IMR-90 (cell line): ENCODE results near the gene ZFX. TPM values are rescaled to one million over a fixed set of nuclear protein-coding genes. Genes with fewer than 3 reads are reported as not detected.

ENCODE experiments used
- ATAC-seq: fragments of 200-7000 bp; cut with Tn5 transposase; 2 replicates; pipeline ENCODE4 v1.9.1; 2020; ENCODE audit warnings: low read depth, mild to moderate bottlenecking, moderate library complexity
- BruUV-seq: library from RNA; stranded (reverse); fragments of 400-500 nt; replicated peaks from 2 replicates; lab custom pipeline; 2021; lab: Mats Ljungman, UMichigan
- CTCF ChIA-PET: fragments of 300-600 bp; formaldehyde crosslinking; extraction: SDS; loops from one replicate; lab custom pipeline; 2021; ENCODE audit warnings: antibody characterized with exemption; lab: Yijun Ruan, JAX
- POLR2A ChIA-PET: fragments of 300-600 bp; sonication (Branson Sonifier 250); formaldehyde crosslinking; loops from one replicate; lab custom pipeline; 2022; ENCODE audit warnings: antibody characterized with exemption; ENCODE audit not compliant: unreplicated experiment; lab: Charles Lee
- DNase-seq: peaks from one replicate; pipeline ENCODE4 v3.0.0; 2013
- H2AFZ ChIP-seq: replicated peaks from 2 replicates; pipeline ENCODE3; 2013; ENCODE audit warnings: low read length, mild to moderate bottlenecking; ENCODE audit not compliant: poor library complexity
- H2AK5ac ChIP-seq: 2 replicates; pipeline ENCODE4 v1.6.1; 2013; ENCODE audit warnings: low read depth, low read length, inconsistent platforms
- H2AK9ac ChIP-seq: replicated peaks from 2 replicates; pipeline ENCODE3; 2013; ENCODE audit warnings: mild to moderate bottlenecking, low read depth, low read length, moderate library complexity; ENCODE audit not compliant: poor library complexity
- H2BK120ac ChIP-seq: 2 replicates; pipeline ENCODE4 v1.6.1; 2013; ENCODE audit warnings: low read depth, low read length, inconsistent platforms
- H2BK15ac ChIP-seq: 3 replicates; pipeline ENCODE4 v1.6.1; 2013; ENCODE audit warnings: low read depth, low read length, inconsistent platforms
- H2BK20ac ChIP-seq: 2 replicates; pipeline ENCODE4 v1.6.1; 2013; ENCODE audit warnings: low read depth, mild to moderate bottlenecking, inconsistent platforms, low read length, moderate library complexity
- H2BK5ac ChIP-seq: 2 replicates; pipeline ENCODE4 v1.6.1; 2013; ENCODE audit warnings: mild to moderate bottlenecking, low read depth, low read length, inconsistent platforms; ENCODE audit not compliant: poor library complexity, severe bottlenecking
- H3K14ac ChIP-seq: replicated peaks from 2 replicates; pipeline ENCODE4 v1.6.1; 2013; ENCODE audit warnings: low read depth, low read length, inconsistent platforms
- H3K18ac ChIP-seq: 2 replicates; pipeline ENCODE4 v1.6.1; 2013; ENCODE audit warnings: low read depth, low read length, control low read depth
- H3K23ac ChIP-seq: 2 replicates; pipeline ENCODE4 v1.6.1; 2013; ENCODE audit warnings: low read depth, low read length, inconsistent platforms
- H3K27ac ChIP-seq: 2 replicates; pipeline ENCODE4 v1.5.1; 2013; ENCODE audit warnings: mild to moderate bottlenecking, control low read depth, low read length; ENCODE audit not compliant: insufficient read depth
- H3K27me3 ChIP-seq: 2 replicates; pipeline ENCODE4 v1.6.1; 2013; ENCODE audit warnings: low read length; ENCODE audit not compliant: control insufficient read depth, insufficient read depth
- H3K36me3 ChIP-seq: 2 replicates; pipeline ENCODE4 v1.6.1; 2013; ENCODE audit warnings: low read length, mixed read lengths; ENCODE audit not compliant: control insufficient read depth, insufficient read depth
- H3K4ac ChIP-seq: 2 replicates; pipeline ENCODE4 v1.6.1; 2013; ENCODE audit warnings: low read depth, low read length, inconsistent platforms
- H3K4me1 ChIP-seq: 2 replicates; pipeline ENCODE4 v1.6.1; 2013; ENCODE audit warnings: low read length, mixed read lengths; ENCODE audit not compliant: control insufficient read depth, insufficient read depth
- H3K4me2 ChIP-seq: 2 replicates; pipeline ENCODE4 v1.6.1; 2013; ENCODE audit warnings: low read depth, mild to moderate bottlenecking, control low read depth, low read length, moderate library complexity
- H3K4me3 ChIP-seq: 2 replicates; pipeline ENCODE4 v1.5.1; 2013; ENCODE audit warnings: low read depth, mild to moderate bottlenecking, control low read depth, low read length, moderate library complexity; ENCODE audit not compliant: insufficient read depth
- H3K56ac ChIP-seq: 2 replicates; pipeline ENCODE4 v1.6.1; 2013; ENCODE audit warnings: low read length, inconsistent platforms; ENCODE audit not compliant: insufficient read depth; ENCODE audit errors: extremely low read depth
- H3K79me1 ChIP-seq, 2 experiments: 2 replicates each; pipeline ENCODE4 v1.6.1; 2013; ENCODE audit warnings: low read length in 2 of 2, inconsistent platforms in 1 of 2, low read depth in 1 of 2
- H3K9ac ChIP-seq: 2 replicates; pipeline ENCODE4 v1.6.1; 2013; ENCODE audit warnings: low read depth, low read length, control low read depth
- H3K9me1 ChIP-seq: 2 replicates; pipeline ENCODE4 v1.6.1; 2013; ENCODE audit warnings: low read length, inconsistent platforms; ENCODE audit not compliant: insufficient read depth
- H3K9me3 ChIP-seq: 2 replicates; pipeline ENCODE4 v1.6.1; 2013; ENCODE audit warnings: low read length; ENCODE audit not compliant: control insufficient read depth, insufficient read depth
- H4K20me1 ChIP-seq: 2 replicates; pipeline ENCODE4 v1.6.1; 2013; ENCODE audit warnings: low read length, inconsistent platforms; ENCODE audit not compliant: insufficient read depth
- H4K5ac ChIP-seq: 2 replicates; pipeline ENCODE4 v1.6.1; 2013; ENCODE audit warnings: mild to moderate bottlenecking, low read depth, low read length, control low read depth
- H4K8ac ChIP-seq, 2 experiments: 2 replicates each; pipeline ENCODE4 v1.6.1; 2013; ENCODE audit warnings: low read depth in 2 of 2, low read length in 2 of 2, control low read depth in 1 of 2, inconsistent platforms in 1 of 2
- H4K91ac ChIP-seq: 2 replicates; pipeline ENCODE4 v1.6.1; 2013; ENCODE audit warnings: low read depth, low read length, inconsistent platforms; ENCODE audit not compliant: insufficient read depth
- BHLHE40 ChIP-seq: fragments of 150-350 bp; IDR thresholded peaks from 2 replicates; pipeline ENCODE4 v1.6.1; 2016; ENCODE audit warnings: mild to moderate bottlenecking, low read depth, low read length
- CEBPB ChIP-seq: IDR thresholded peaks from 2 replicates; pipeline ENCODE4 v1.6.1; 2012; ENCODE audit warnings: low read depth, low read length, improper control_type of control experiment
- MAZ ChIP-seq: IDR thresholded peaks from 2 replicates; pipeline ENCODE4 v1.6.1; 2012; ENCODE audit warnings: low read depth, mild to moderate bottlenecking, low read length, improper control_type of control experiment, moderate library complexity, borderline replicate concordance
- WGBS, 2 experiments: methylation state at CpG; one replicate each; pipeline versions ENCODE4 v1.1.5 to v1.1.7; 2013; ENCODE audit warnings: missing lambda C conversion rate in 2 of 2; ENCODE audit not compliant: insufficient read length in 1 of 2; ENCODE audit errors: extremely low coverage in 2 of 2; 5-methylcytosine and 5-hydroxymethylcytosine counted together
- dilution Hi-C: fragments of 300-500 bp; cut with HindIII; formaldehyde crosslinking; loops from one replicate; pipeline ENCODE4 v1.14.3; 2018; ENCODE audit warnings: low sequenced_read_pairs; ENCODE audit not compliant: unreplicated experiment
- in situ Hi-C: fragments of 300-500 bp; cut with MboI; formaldehyde crosslinking; loops from 3 replicates; pipeline ENCODE4 v1.14.3; 2019; ENCODE audit warnings: low sequenced_read_pairs, inconsistent platforms, mixed read lengths
- intact Hi-C: fragments of 100-400 bp; cut with micrococcal nuclease; formaldehyde crosslinking; loops from 2 replicates; pipeline ENCODE4 v1.10.0; 2022
- polyA plus RNA-seq, 3 experiments: library from polyadenylated mRNA; depleted of rRNA; stranded (reverse); fragments of >200 nt; gene quantifications; 2 replicates each; pipeline ENCODE4 v1.2.3, GENCODE V29; 2012; ENCODE audit warnings: low replicate concordance in 1 of 3
- total RNA-seq: library from RNA; depleted of rRNA; stranded (reverse); fragments of >200 nt; gene quantifications from 2 replicates; pipeline ENCODE4 v1.2.3, GENCODE V29; 2012
- TF ChIP-seq, protein P1 (sequence below): conservative IDR thresholded peaks from 2 replicates; pipeline ENCODE4 v1.5.1; 2012; ENCODE audit warnings: mild to moderate bottlenecking, low read depth, low read length, improper control_type of control experiment

Gene ZFX
- total and polyA plus RNA-seq, 2 of the 4 experiments (the other 2 are of a cell fraction): 16.0 to 99.3 TPM

DNA sequence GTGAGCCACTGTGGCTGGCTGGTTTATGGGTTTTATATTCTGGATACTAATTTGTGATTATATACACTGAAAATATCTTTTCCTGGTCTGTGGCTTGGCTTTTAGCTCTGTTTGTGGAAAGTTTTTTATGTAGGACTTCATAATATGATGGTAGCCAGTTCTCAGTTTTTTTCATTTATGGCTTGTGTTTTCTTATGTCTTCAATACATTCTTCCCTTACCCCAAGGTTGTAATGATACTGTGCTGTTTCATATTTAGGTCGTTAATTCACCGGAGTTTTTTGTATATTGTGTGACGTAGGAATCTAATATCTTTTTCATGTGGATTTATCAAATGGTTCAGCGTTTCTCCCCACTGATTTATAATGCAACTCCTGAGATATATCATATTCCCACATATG is 6.6 kb downstream of the ZFX start:
- Histone ChIP-seq H3K4me2 (no peak overlapping the region), H2BK120ac (no peak overlapping the region), H3K27me3 (no peaks in the 10 kb centered on the region), H2BK20ac (no peak overlapping the region), H4K20me1 (peaks cover 87% of the 10 kb centered on the region), H3K14ac (no peak overlapping the region), H3K56ac (no peak overlapping the region), H2BK15ac (no peak overlapping the region), H3K23ac (no peak overlapping the region), H3K4ac (no peak overlapping the region), H4K91ac (no peak overlapping the region), H4K5ac (no peak overlapping the region), H2AFZ (no peak overlapping the region), H3K27ac (no peak overlapping the region), H2AK5ac (no peak overlapping the region), H3K4me3 (no peak overlapping the region), H2AK9ac (no peak overlapping the region), H3K79me1 (peaks cover 3 to 32% of the 10 kb centered on the region in 2 experiments; a peak in 3 of 4 replicates), H4K8ac (no peak overlapping the region), H2BK5ac (no peak overlapping the region), H3K18ac (no peak overlapping the region), H3K9me1 (peaks cover 19% of the 10 kb centered on the region), H3K9me3 (no peaks in the 10 kb centered on the region), H3K9ac (no peak overlapping the region), H3K4me1 (peaks cover 4% of the 10 kb centered on the region), H3K36me3 (peaks cover 2% of the 10 kb centered on the region)
- dilution Hi-C loops (no loop called here), in situ Hi-C loops (loop anchor here (25.0 kb wide), 1 partner anchor 469 kb away; no protein-coding TSS in a partner anchor), intact Hi-C loops (no loop called here)
- ATAC-seq (no peak), DNase-seq (no peak)
- TF ChIP-seq BHLHE40: no peak
- TF ChIP-seq CEBPB: no peak
- no peak for TF ChIP-seq MAZ
- TF ChIP-seq, protein P1, sequence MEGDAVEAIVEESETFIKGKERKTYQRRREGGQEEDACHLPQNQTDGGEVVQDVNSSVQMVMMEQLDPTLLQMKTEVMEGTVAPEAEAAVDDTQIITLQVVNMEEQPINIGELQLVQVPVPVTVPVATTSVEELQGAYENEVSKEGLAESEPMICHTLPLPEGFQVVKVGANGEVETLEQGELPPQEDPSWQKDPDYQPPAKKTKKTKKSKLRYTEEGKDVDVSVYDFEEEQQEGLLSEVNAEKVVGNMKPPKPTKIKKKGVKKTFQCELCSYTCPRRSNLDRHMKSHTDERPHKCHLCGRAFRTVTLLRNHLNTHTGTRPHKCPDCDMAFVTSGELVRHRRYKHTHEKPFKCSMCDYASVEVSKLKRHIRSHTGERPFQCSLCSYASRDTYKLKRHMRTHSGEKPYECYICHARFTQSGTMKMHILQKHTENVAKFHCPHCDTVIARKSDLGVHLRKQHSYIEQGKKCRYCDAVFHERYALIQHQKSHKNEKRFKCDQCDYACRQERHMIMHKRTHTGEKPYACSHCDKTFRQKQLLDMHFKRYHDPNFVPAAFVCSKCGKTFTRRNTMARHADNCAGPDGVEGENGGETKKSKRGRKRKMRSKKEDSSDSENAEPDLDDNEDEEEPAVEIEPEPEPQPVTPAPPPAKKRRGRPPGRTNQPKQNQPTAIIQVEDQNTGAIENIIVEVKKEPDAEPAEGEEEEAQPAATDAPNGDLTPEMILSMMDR: no peak
- no TSS peak for BruUV-seq
- CTCF ChIA-PET: interaction anchor here (0.6 kb wide), 1 partner anchor 37 kb away, joined by 4 read pairs; no protein-coding TSS in a partner anchor
- WGBS, 2 experiments: no CpG with 5 or more reads among the region's 4 CpGs
- POLR2A ChIA-PET: no interaction called here
